K562 (cell line): ENCODE data around the gene PRPF6. TPM values are rescaled to one million over a fixed set of nuclear protein-coding genes. Genes with fewer than 3 reads are reported as not detected.

Source experiments
- ELF4 ChIP-seq: fragments of 450-650 bp; formaldehyde crosslinking; IDR thresholded peaks from 2 replicates; pipeline ENCODE4 v1.4.0; 2022; ENCODE audit warnings: missing genetic modification characterization
- HIVEP1 ChIP-seq: fragments of 250-450 bp; sonication (Bioruptor Pico); IDR thresholded peaks from 2 replicates; pipeline ENCODE4 v1.4.0; 2020; ENCODE audit warnings: mild to moderate bottlenecking
- JUND ChIP-seq, 2 experiments: IDR thresholded peaks; 2 replicates in 1 of 2; 3 replicates in 1 of 2; pipeline ENCODE4 v1.6.1; 2011; ENCODE audit warnings: borderline replicate concordance in 2 of 2, low read depth in 2 of 2, low read length in 2 of 2, improper control_type of control experiment in 1 of 2, missing biosample characterization in 1 of 2, missing genetic modification characterization in 1 of 2, missing genetic modification reagents in 1 of 2
- RBM17 ChIP-seq: fragments of 200-400 bp; formaldehyde crosslinking; IDR thresholded peaks from 2 replicates; pipeline ENCODE4 v1.6.1; 2017; ENCODE audit warnings: low read depth, mild to moderate bottlenecking, low read length, borderline replicate concordance
- ZNF212 ChIP-seq: fragments of 450-650 bp; formaldehyde crosslinking; IDR thresholded peaks from 2 replicates; pipeline ENCODE4 v1.4.0; 2020; ENCODE audit warnings: mild to moderate bottlenecking
- polyA plus RNA-seq, 8 experiments: library from polyadenylated mRNA; depleted of rRNA in 4 of 8; stranded (reverse) in 5 of 8; unstranded in 3 of 8; fragments of >200 nt; fragmentation: Nextera tagmentation in 2 of 8; fragmentation: Illumina TruSeq in 1 of 8; extraction: Ambion mirVana in 2 of 8; extraction: Trizol in 1 of 8; gene quantifications; 2 replicates each; pipeline versions ENCODE4 v1.2.1 to v1.2.3, GENCODE V29; 2011 to 2014; ENCODE audit warnings: inconsistent platforms in 1 of 8, missing spikeins in 1 of 8
- total RNA-seq, 7 experiments: library from RNA; depleted of rRNA in 6 of 7; stranded (reverse); fragments of >200 nt in 6 of 7; fragmentation: Illumina TruSeq in 2 of 7; extraction: Trizol in 2 of 7; gene quantifications; 2 replicates each; pipeline versions ENCODE4 v1.2.1 to v1.2.3, GENCODE V29; 2011 to 2021; ENCODE audit warnings: low replicate concordance in 1 of 7
- TF ChIP-seq, protein P1 (sequence below): fragments of 200-600 bp; sonication (generic); IDR thresholded peaks from one replicate; pipeline ENCODE4 v1.6.1; 2012; ENCODE audit warnings: mild to moderate bottlenecking, low read depth, low read length, inconsistent platforms
- TF ChIP-seq, protein P2 (sequence below): sonication (generic); formaldehyde crosslinking; IDR thresholded peaks from 2 replicates; pipeline ENCODE4 v1.8.0; 2022; ENCODE audit warnings: missing genetic modification reagents, mild to moderate bottlenecking, moderate library complexity, borderline replicate concordance
- TF ChIP-seq, protein P3 (sequence below): IDR thresholded peaks from 2 replicates; pipeline ENCODE4 v1.6.1; 2011; ENCODE audit warnings: borderline replicate concordance, low read depth, mild to moderate bottlenecking, moderate library complexity, low read length; ENCODE audit not compliant: insufficient read depth, poor library complexity, severe bottlenecking

The PRPF6 gene
- total and polyA plus RNA-seq, 9 of the 15 experiments (the other 6 are each of a cell fraction or from before 2014, with no cell fraction given), result 4.2 to 83.2 (median 59.9) TPM

DNA sequence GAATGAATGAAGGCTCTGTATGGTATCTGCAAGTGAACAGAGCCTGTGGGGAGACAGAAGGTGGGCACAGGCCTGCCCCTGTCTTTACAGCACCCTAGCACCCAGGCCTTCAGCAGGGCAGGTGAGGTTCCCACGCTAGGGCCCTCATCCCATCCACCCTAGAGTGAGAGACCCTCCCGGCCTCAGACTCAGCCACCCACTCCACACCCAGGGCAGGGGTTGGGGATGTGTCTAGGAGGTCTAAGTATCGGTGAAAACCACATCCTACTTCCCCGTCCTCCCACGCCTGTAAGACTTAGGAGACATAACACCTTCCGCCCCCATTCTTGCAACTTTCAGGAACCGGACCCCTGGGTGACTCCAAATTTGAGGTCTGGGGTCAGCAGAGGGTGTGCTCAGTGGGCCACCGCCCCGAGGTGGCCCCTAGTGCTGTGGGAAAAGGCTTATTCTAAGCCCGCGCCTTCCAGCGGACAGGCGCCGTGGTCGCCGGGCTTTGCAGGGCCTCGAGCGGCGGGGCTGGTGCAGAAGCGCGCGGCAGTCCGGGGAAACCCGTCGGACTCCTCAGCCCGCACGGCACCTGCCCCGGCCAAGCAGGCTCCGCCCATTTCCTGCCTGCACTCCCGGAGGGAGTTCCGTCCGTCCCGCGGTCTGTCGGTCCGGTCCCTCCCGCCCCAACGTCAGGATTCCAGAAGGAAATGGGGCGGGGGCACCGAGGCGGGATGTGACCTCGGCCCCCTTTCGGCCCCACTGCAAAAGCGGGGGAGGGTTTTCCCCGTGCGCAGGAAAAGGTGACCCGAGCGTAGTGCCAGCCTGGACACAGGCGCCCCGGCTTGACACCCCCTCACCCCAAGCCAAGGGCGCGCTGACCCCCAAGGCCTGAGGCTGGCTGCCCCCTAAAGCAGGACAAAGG lies 2.4 kb upstream of the PRPF6 start (continued):
- TF ChIP-seq, protein P1, sequence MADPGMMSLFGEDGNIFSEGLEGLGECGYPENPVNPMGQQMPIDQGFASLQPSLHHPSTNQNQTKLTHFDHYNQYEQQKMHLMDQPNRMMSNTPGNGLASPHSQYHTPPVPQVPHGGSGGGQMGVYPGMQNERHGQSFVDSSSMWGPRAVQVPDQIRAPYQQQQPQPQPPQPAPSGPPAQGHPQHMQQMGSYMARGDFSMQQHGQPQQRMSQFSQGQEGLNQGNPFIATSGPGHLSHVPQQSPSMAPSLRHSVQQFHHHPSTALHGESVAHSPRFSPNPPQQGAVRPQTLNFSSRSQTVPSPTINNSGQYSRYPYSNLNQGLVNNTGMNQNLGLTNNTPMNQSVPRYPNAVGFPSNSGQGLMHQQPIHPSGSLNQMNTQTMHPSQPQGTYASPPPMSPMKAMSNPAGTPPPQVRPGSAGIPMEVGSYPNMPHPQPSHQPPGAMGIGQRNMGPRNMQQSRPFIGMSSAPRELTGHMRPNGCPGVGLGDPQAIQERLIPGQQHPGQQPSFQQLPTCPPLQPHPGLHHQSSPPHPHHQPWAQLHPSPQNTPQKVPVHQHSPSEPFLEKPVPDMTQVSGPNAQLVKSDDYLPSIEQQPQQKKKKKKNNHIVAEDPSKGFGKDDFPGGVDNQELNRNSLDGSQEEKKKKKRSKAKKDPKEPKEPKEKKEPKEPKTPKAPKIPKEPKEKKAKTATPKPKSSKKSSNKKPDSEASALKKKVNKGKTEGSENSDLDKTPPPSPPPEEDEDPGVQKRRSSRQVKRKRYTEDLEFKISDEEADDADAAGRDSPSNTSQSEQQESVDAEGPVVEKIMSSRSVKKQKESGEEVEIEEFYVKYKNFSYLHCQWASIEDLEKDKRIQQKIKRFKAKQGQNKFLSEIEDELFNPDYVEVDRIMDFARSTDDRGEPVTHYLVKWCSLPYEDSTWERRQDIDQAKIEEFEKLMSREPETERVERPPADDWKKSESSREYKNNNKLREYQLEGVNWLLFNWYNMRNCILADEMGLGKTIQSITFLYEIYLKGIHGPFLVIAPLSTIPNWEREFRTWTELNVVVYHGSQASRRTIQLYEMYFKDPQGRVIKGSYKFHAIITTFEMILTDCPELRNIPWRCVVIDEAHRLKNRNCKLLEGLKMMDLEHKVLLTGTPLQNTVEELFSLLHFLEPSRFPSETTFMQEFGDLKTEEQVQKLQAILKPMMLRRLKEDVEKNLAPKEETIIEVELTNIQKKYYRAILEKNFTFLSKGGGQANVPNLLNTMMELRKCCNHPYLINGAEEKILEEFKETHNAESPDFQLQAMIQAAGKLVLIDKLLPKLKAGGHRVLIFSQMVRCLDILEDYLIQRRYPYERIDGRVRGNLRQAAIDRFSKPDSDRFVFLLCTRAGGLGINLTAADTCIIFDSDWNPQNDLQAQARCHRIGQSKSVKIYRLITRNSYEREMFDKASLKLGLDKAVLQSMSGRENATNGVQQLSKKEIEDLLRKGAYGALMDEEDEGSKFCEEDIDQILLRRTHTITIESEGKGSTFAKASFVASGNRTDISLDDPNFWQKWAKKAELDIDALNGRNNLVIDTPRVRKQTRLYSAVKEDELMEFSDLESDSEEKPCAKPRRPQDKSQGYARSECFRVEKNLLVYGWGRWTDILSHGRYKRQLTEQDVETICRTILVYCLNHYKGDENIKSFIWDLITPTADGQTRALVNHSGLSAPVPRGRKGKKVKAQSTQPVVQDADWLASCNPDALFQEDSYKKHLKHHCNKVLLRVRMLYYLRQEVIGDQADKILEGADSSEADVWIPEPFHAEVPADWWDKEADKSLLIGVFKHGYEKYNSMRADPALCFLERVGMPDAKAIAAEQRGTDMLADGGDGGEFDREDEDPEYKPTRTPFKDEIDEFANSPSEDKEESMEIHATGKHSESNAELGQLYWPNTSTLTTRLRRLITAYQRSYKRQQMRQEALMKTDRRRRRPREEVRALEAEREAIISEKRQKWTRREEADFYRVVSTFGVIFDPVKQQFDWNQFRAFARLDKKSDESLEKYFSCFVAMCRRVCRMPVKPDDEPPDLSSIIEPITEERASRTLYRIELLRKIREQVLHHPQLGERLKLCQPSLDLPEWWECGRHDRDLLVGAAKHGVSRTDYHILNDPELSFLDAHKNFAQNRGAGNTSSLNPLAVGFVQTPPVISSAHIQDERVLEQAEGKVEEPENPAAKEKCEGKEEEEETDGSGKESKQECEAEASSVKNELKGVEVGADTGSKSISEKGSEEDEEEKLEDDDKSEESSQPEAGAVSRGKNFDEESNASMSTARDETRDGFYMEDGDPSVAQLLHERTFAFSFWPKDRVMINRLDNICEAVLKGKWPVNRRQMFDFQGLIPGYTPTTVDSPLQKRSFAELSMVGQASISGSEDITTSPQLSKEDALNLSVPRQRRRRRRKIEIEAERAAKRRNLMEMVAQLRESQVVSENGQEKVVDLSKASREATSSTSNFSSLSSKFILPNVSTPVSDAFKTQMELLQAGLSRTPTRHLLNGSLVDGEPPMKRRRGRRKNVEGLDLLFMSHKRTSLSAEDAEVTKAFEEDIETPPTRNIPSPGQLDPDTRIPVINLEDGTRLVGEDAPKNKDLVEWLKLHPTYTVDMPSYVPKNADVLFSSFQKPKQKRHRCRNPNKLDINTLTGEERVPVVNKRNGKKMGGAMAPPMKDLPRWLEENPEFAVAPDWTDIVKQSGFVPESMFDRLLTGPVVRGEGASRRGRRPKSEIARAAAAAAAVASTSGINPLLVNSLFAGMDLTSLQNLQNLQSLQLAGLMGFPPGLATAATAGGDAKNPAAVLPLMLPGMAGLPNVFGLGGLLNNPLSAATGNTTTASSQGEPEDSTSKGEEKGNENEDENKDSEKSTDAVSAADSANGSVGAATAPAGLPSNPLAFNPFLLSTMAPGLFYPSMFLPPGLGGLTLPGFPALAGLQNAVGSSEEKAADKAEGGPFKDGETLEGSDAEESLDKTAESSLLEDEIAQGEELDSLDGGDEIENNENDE, result no peak
- TF ChIP-seq, protein P2, sequence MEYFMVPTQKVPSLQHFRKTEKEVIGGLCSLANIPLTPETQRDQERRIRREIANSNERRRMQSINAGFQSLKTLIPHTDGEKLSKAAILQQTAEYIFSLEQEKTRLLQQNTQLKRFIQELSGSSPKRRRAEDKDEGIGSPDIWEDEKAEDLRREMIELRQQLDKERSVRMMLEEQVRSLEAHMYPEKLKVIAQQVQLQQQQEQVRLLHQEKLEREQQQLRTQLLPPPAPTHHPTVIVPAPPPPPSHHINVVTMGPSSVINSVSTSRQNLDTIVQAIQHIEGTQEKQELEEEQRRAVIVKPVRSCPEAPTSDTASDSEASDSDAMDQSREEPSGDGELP (CRISPR knock-in tag), result no peak
- no peak for TF ChIP-seq ELF4 (CRISPR knock-in tag)
- TF ChIP-seq ZNF212 (CRISPR knock-in tag), result no peak
- no peak for TF ChIP-seq JUND (IDR thresholded peaks at IDR 0.05; ENCODE audit: borderline replicate concordance, low read depth, low read length)
- TF ChIP-seq JUND (tag; IDR thresholded peaks at IDR 0.05; ENCODE audit: borderline replicate concordance, low read depth, low read length), result no peak
- TF ChIP-seq, protein P3, sequence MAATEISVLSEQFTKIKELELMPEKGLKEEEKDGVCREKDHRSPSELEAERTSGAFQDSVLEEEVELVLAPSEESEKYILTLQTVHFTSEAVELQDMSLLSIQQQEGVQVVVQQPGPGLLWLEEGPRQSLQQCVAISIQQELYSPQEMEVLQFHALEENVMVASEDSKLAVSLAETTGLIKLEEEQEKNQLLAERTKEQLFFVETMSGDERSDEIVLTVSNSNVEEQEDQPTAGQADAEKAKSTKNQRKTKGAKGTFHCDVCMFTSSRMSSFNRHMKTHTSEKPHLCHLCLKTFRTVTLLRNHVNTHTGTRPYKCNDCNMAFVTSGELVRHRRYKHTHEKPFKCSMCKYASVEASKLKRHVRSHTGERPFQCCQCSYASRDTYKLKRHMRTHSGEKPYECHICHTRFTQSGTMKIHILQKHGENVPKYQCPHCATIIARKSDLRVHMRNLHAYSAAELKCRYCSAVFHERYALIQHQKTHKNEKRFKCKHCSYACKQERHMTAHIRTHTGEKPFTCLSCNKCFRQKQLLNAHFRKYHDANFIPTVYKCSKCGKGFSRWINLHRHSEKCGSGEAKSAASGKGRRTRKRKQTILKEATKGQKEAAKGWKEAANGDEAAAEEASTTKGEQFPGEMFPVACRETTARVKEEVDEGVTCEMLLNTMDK, result no peak
- no peak for TF ChIP-seq HIVEP1 (CRISPR knock-in tag)
- TF ChIP-seq RBM17, result no peak
